ENCODE results near the gene ERBB3. TPM values are rescaled to one million over a fixed set of nuclear protein-coding genes. Genes with fewer than 3 reads are reported as not detected.

ERBB3 gene
- total and polyA plus RNA-seq, 2 of the 8 experiments (the other 6 are each of a cell fraction or from before 2014, with no cell fraction given), result 33.9 to 52.4 TPM

DNA sequence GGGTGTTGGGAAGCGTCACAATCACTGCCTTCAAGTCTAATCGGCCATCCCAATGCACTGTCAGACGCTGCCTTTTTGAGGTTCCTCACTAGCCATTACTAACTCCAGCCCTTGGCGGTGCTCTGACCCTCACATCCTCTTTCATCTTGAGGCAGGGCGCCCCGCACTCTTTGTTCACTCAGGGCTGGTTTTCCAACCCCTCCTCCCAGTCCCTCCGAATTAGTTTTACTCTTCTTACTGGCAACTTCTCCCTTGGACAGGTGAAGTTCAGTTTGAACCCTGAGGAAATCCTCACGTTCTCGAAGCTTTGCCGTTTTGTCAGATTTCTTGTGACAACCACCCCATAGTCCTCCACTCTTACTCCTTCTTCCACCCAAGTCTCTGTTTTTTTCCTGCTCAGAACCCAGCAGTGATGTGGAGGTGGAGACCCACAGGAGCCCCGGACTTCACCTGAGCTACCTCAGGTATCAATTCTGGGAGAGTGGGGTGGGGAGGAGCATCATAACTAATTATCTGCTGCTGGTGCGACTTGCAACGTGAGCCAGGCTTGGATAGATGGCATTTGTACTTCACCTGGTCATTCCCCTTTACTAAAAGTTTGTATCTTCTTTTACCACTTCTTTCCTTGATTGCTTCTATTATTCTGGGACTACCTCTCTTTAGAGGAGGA is 38.9 kb downstream of the ERBB3 start (continued):
- no peak for TF ChIP-seq SIN3A (conservative IDR thresholded peaks at IDR 0.05 in 1 of 2, IDR thresholded peaks at IDR 0.05 in 1 of 2; ENCODE audit: low read depth in 1 of 2, low read length in 2 of 2)
- TF ChIP-seq SAP30 (IDR thresholded peaks at IDR 0.05; ENCODE audit: insufficient read depth, insufficient replicate concordance, low read length), result peak; percentile 7
- TF ChIP-seq, protein P1, sequence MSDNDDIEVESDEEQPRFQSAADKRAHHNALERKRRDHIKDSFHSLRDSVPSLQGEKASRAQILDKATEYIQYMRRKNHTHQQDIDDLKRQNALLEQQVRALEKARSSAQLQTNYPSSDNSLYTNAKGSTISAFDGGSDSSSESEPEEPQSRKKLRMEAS (IDR thresholded peaks at IDR 0.05), result no peak
- TF ChIP-seq, protein P2, sequence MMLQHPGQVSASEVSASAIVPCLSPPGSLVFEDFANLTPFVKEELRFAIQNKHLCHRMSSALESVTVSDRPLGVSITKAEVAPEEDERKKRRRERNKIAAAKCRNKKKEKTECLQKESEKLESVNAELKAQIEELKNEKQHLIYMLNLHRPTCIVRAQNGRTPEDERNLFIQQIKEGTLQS (IDR thresholded peaks at IDR 0.05; ENCODE audit: insufficient read depth, low read depth, low read length), result no peak

All from H1 (cell line).